ENCODE measurements around the gene SWAP70. TPM values are rescaled to one million over a fixed set of nuclear protein-coding genes. Genes with fewer than 3 reads are reported as not detected.

The SWAP70 gene
- total RNA-seq, 1 donor from 2014 or later: 8.1 TPM

DNA sequence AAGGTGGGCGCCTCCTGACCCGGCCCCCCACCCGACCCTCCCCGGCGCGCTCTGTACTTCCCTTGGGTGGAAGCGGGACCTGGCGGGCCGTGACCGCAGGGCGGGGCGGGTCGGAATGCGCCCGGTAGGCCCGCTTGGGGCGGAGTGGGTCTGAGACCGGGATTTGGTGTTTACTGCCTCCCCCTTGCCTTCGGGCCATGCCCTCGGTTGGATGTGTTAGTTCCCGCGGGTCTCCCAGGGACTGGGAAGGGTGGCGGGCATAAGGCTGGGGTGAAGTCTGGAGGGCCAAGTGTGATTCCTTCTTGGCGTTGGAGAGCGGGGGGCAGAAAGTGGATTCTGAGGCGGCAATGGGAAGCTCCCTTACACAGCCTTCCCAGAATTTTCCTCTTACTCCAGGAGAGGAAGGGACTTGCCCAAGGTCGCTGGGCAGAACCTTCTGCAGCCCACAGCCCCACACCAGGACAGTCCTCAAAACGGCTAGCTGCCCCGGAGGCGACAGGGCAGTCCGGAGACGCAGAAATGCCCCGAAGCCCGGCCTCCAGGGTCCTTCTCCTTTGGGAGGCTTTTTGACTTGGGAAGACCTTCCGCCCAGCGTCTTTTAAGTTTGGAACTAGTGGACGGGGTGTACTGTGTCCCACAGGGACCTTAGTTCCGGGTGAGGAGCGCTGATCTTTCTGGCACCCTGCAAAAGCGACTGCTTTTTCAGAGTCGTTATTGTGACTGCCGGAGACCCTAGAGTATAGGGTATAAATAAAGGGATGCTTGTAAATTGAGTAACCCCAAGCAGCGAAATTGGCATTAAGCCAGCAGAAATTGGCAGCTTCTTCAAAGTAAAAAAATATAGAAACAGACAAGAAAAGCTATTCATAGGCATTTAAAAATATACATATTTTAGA lies 647 bp downstream of the SWAP70 start:
- intact Hi-C loops (cut with micrococcal nuclease): loop anchor here (5.0 kb wide), 1 partner anchor 83 kb away; no protein-coding TSS in a partner anchor

DNA sequence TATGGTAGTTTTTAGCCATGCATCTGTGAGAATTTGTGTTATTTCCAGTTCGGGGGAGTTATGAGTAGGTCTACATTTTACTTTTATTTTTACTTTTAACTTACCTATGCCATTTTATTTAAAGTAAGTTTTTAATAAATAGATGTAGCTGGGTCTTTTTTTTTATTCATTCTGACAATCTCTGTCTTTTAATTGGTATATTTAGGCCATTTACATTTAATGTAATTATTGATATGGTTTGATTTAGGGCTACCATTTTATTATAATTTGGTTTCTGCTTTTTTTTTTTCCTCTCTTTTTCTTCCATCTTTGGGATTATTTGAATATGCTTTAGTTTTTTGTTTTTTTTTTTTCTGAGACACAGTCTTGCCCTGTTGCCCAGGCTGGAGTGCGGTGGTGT lies 1.9 kb downstream of the SWAP70 start:
- no peak for DNase-seq
- peaks cover 33% of the 10 kb centered on the region for H3K27me3 Mint-ChIP-seq
- peaks cover 18% of the 10 kb centered on the region for H3K4me1 Mint-ChIP-seq
- intact Hi-C loops (cut with micrococcal nuclease): no loop called here
- peaks cover 4% of the 10 kb centered on the region for H3K36me3 Mint-ChIP-seq (ENCODE audit: low read depth)
- H3K9me3 Mint-ChIP-seq: peaks cover 3% of the 10 kb centered on the region
- no peak overlapping the region for H3K4me3 Mint-ChIP-seq
- no peak overlapping the region for H3K27ac Mint-ChIP-seq

More for the DNA sequence above, 647 bp downstream of the SWAP70 start:
- H3K27me3 Mint-ChIP-seq: peaks cover 35% of the 10 kb centered on the region
- H3K9me3 Mint-ChIP-seq: peaks cover 3% of the 10 kb centered on the region
- peak overlapping the region; percentile 90 for H3K4me3 Mint-ChIP-seq
- H3K36me3 Mint-ChIP-seq (ENCODE audit: low read depth): peaks cover 4% of the 10 kb centered on the region
- peak; percentile 78 for DNase-seq
- H3K4me1 Mint-ChIP-seq: peaks cover 18% of the 10 kb centered on the region
- no peak overlapping the region for H3K27ac Mint-ChIP-seq

DNA sequence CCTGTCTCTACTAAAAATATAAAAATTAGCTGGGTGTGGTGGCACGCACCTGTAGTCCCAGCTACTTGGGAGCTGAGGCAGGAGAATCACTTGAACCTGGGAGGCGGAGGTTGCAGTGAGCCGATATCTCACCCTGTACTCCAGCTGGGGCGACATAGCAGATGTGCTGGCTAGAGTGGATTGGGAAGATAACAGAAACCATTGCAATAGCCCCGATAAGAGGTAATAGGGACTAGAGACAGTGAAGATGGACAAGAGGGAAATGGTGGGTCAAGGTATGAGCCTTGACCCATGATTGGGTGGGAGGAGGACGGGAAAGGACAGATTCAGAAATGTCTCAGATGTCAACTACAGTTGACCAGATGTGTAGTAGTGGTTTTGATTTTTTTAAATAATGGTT lies 6.1 kb downstream of the SWAP70 start:
- H3K27me3 Mint-ChIP-seq: peaks cover 10% of the 10 kb centered on the region

DNA sequence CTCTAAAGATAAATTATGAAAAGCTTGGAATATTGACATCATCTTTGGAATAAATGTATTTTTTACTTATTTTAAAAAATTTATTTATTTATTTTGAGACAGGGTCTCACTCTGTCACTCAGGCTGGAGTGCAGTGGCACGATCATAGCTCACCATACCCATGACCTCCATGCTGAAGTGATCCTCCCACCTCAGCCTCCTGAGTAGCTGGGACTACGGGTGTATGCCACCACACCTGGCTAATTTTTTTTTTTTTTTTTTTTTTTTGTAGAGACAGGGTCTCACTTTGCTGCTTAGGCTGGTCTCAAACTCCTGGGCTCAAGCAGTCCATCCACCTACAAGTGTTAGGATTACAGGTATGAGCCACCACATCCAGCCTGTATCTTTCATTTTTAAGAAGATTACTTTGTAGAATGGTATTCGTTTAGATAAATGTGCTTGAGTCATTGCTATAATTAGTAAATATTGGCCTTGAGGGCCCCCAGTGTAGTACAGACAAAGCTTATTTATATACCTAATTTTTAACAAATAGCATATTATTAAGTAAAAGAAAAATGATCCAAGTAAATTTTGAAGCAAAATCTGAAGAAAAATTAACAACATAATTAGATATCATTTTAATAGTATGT lies 8.5 kb downstream of the SWAP70 start:
- no peaks in the 10 kb centered on the region for H3K36me3 Mint-ChIP-seq (ENCODE audit: low read depth)
- H3K4me1 Mint-ChIP-seq: no peaks in the 10 kb centered on the region
- no peak for DNase-seq
- intact Hi-C loops (cut with micrococcal nuclease): no loop called here
- H3K4me3 Mint-ChIP-seq: no peak overlapping the region
- peaks cover 8% of the 10 kb centered on the region for H3K27me3 Mint-ChIP-seq
- H3K27ac Mint-ChIP-seq: no peak overlapping the region
- no peaks in the 10 kb centered on the region for H3K9me3 Mint-ChIP-seq

More for the DNA sequence above, 6.1 kb downstream of the SWAP70 start:
- Mint-ChIP-seq H3K9me3 (peaks cover 3% of the 10 kb centered on the region), H3K36me3 (ENCODE audit: low read depth) (peaks cover 4% of the 10 kb centered on the region), H3K27ac (no peak overlapping the region), H3K4me1 (no peaks in the 10 kb centered on the region), H3K4me3 (no peak overlapping the region)
- intact Hi-C loops (cut with micrococcal nuclease): no loop called here
- DNase-seq: no peak

DNA sequence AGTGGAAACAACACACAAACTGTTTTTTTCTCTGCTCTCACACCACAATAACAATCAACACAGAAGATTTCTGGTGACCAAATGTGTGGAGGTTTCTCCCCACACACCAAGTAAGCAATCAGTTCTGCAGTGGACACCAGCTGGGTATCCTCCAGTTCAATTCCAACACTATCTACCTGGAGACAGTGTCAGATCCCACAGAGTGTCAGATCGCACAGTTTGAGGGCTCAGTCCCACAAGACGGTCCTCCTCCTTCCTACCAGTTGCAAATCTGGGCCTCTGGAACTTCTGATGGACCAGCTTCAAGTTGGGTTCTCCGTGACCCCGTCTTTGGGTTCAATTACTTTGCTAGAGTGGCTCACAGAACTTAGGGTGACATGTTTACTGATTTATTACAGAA lies 9.0 kb downstream of the SWAP70 start:
- Mint-ChIP-seq H3K36me3 (ENCODE audit: low read depth) (no peaks in the 10 kb centered on the region), H3K27ac (no peak overlapping the region), H3K4me3 (no peak overlapping the region), H3K9me3 (no peaks in the 10 kb centered on the region), H3K4me1 (no peaks in the 10 kb centered on the region), H3K27me3 (peaks cover 8% of the 10 kb centered on the region)
- intact Hi-C loops (cut with micrococcal nuclease): no loop called here
- no peak for DNase-seq

DNA sequence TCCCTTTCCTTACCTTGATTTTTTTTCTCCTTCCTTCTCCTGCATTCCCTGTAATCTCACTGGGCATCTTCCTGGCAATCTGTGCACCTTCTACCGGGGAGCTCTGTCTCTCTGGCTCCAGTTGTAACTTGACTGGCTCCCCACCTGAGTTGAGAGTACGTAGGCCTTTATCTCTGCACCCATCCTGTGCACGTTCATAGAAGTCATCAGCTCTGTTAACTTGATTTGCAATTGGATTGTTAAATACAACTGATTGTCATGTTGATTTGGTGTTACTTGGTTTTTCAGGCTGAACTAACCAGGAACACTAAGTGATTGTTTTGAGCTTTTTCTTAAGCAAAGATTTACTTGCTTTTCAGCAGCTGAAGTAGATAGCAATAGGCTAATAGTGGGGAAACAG lies 11.8 kb downstream of the SWAP70 start:
- H3K4me3 Mint-ChIP-seq: no peak overlapping the region
- intact Hi-C loops (cut with micrococcal nuclease): no loop called here
- no peak overlapping the region for H3K27ac Mint-ChIP-seq
- DNase-seq: no peak
- H3K4me1 Mint-ChIP-seq: no peaks in the 10 kb centered on the region
- H3K36me3 Mint-ChIP-seq (ENCODE audit: low read depth): no peaks in the 10 kb centered on the region
- no peaks in the 10 kb centered on the region for H3K9me3 Mint-ChIP-seq
- peaks cover 5% of the 10 kb centered on the region for H3K27me3 Mint-ChIP-seq

DNA sequence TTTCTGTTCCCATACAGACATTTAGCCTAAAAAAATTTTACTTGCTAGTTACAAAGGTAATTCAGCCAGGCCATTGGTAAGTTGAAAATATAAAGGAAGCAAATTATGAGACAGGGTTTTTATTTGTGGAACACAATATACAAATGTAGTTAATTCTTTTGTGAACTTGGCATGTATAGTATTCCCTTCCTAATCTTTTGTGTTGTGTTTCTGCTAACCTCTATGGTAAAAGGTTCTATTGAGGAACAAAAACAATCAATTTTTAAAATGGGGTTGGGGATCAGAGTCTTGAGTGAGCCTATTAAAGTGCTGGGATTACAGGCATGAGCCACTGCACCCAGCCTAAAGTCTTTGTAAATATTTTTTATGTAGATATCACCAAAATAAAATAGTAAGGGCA lies 14.1 kb downstream of the SWAP70 start:
- Mint-ChIP-seq H3K36me3 (ENCODE audit: low read depth) (no peaks in the 10 kb centered on the region), H3K4me1 (no peaks in the 10 kb centered on the region), H3K27ac (no peak overlapping the region), H3K4me3 (no peak overlapping the region), H3K9me3 (no peaks in the 10 kb centered on the region), H3K27me3 (peaks cover 5% of the 10 kb centered on the region)
- DNase-seq: no peak
- intact Hi-C loops (cut with micrococcal nuclease): no loop called here

DNA sequence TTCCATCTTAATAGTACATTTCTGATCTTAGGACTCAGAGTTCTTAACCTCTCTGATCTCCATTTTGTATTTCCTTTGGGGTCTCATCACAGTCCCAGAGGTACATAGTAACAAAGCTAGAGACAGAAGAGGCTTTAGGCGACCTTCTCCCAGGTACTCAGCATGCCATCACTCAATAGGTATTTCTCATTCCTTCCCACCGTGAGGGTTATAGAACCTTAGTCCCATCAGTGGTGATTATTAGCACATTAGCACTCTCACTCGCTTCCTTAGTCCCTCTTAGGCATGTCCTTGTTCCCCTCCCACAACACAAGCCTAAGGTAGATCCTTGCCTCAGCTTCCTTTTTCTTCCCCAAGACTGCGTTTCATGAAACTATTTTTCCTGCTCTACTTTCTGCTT lies 14.7 kb downstream of the SWAP70 start:
- no peak for DNase-seq
- Mint-ChIP-seq H3K27me3 (peaks cover 5% of the 10 kb centered on the region), H3K9me3 (no peaks in the 10 kb centered on the region), H3K27ac (no peak overlapping the region), H3K4me3 (no peak overlapping the region), H3K4me1 (no peaks in the 10 kb centered on the region), H3K36me3 (ENCODE audit: low read depth) (no peaks in the 10 kb centered on the region)
- intact Hi-C loops (cut with micrococcal nuclease): no loop called here

DNA sequence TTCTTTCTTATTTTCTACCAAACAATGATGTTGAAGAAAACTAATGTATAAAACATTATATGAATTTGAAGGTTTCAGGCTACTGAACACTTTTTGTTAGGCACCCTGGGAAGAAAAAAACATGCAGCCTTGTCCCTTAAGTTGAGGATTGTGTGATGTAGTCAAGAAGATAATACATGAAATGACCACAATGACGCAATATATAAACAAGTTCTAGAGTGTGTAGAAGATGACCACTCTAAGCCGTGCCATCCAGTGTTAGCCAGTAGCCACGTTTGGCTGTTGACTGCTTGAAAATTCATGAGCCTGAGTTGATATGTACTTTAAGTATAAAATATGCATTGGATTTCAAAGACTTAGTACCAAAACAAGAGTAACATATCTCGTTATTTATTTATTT lies 16.2 kb downstream of the SWAP70 start:
- H3K9me3 Mint-ChIP-seq: no peaks in the 10 kb centered on the region
- no peak for DNase-seq
- H3K27ac Mint-ChIP-seq: no peak overlapping the region
- H3K36me3 Mint-ChIP-seq (ENCODE audit: low read depth): no peaks in the 10 kb centered on the region
- no peaks in the 10 kb centered on the region for H3K4me1 Mint-ChIP-seq
- H3K4me3 Mint-ChIP-seq: no peak overlapping the region
- intact Hi-C loops (cut with micrococcal nuclease): no loop called here
- H3K27me3 Mint-ChIP-seq: peaks cover 4% of the 10 kb centered on the region

DNA sequence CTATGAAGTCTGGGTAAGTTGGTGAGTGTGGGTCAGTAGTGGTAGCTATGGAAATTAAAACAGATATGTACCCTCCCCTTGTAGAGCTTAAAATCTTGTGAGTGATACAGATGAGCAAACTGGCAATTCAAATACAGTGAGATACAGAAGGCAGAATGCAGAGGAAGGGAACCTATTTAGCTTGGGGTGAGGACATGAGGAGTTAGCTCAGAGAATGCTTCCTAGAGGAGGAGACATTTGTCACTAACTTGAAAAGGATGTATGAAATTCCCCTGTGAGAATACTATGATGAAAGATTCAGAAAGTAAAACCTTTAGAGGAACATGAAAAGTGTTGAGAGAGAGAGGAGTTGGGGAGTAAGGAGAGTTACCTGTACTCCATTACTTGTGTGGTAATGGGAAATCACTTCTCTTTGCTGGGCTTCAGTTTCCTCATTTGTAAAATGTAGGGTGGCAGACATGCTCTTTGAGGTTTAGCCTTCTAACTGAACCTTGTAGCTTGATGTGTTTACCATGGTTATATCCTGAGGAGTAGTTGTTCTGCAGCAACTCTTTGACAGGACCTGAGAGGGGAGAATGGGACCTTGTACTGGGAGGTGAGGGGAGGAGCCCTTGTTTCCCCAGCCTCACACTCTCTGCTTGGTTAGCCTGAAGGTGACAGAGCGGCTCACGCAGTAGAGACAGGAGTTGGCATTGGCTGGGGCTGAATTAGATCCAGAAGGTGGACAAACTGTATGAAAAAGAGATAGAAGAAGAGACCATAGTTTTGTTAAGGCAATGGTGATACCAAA lies 17.9 kb downstream of the SWAP70 start:
- no peaks in the 10 kb centered on the region for H3K9me3 Mint-ChIP-seq
- no peaks in the 10 kb centered on the region for H3K4me1 Mint-ChIP-seq
- H3K27me3 Mint-ChIP-seq: peaks cover 3% of the 10 kb centered on the region
- no peak overlapping the region for H3K27ac Mint-ChIP-seq
- no peak overlapping the region for H3K4me3 Mint-ChIP-seq
- DNase-seq: no peak
- intact Hi-C loops (cut with micrococcal nuclease): no loop called here
- no peaks in the 10 kb centered on the region for H3K36me3 Mint-ChIP-seq (ENCODE audit: low read depth)

DNA sequence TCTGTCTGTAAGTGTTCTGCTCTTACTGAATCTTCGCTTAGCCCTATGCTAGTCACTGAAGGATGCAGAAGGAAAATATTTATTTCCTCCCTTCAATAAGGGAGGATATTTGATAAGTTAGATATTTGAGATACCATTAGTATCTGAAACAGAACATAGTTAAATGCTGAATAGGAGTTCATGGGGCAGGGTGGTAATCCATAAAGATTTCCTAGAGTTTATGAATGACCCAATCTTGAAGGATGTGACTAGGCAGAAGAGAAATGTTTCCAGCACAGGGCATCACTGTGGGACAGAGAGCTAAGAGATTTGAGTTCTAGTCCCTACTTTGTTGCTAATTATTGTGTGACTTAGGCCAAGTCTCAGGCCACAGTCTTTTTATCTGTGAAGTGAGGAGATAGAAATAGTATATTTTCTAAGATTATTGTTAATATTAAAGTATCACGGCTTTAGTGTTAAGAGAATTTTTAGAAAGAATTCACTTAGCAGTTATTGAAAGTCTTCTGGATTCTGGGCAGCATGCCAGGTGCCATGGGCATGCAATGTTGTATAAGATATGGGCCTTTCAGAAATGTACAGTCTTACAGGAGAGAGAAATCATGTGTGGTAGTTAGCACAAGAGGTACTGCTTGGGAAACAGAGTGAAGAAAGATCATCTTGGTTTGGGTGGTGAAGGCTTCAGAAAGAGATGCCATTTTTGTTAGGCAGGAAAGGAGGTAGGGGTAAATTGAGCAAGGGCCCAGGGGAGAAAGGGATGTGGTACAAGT lies 24.0 kb downstream of the SWAP70 start:
- Mint-ChIP-seq H3K9me3 (no peaks in the 10 kb centered on the region), H3K4me1 (peaks cover 3% of the 10 kb centered on the region), H3K27me3 (no peaks in the 10 kb centered on the region), H3K27ac (no peak overlapping the region), H3K4me3 (no peak overlapping the region), H3K36me3 (ENCODE audit: low read depth) (no peaks in the 10 kb centered on the region)
- DNase-seq: peak; percentile 46
- intact Hi-C loops (cut with micrococcal nuclease): loop anchor here (2.0 kb wide), 1 partner anchor 61 kb away; no protein-coding TSS in a partner anchor

DNA sequence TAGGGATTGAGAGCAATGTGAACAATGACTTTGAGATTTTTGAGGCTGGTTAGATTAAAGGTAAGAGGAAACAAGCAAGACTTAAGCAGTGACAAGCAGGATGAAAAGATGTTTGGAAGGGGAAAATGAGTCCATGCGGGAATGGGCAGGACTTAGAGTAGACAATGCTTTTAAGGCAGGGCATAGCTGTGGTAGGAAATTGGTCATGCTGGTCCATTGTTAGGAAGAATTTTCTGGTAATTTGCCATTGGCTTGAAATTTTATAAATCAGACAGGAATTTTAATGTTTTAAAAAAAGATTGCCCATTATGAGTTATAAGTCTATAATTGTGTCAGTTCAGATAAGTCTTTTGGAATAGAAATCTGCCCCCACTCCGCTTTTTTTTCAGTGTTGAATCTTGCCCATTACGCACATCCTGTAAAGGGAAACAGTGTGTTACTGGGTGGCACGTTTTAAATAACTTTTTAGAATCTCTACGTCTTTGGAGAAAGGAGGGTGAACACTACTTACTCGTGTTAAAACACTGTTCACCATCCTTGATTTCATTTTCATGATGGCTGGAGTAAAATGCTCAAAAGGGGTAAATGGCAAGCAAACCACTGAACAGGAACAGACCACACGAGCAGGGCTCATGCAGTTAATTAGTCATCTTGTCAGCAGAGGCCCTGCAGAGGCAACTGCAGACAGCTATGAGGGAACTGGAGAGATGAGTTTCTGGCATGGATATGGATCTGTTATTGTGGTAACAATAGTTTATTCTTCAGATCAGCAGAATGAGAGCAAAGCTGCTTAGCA lies 25.0 kb downstream of the SWAP70 start:
- peak; percentile 62 for DNase-seq
- Mint-ChIP-seq H3K9me3 (no peaks in the 10 kb centered on the region), H3K4me1 (peaks cover 3% of the 10 kb centered on the region), H3K27me3 (no peaks in the 10 kb centered on the region), H3K27ac (no peak overlapping the region), H3K4me3 (no peak overlapping the region), H3K36me3 (ENCODE audit: low read depth) (no peaks in the 10 kb centered on the region)
- intact Hi-C loops (cut with micrococcal nuclease): loop anchor here (2.0 kb wide), 1 partner anchor 60 kb away; no protein-coding TSS in a partner anchor

Measured in activated CD4-positive, alpha-beta T cell treated with anti-CD3 and anti-CD28 coated beads, Interleukin-2, amount 10 ng/mL, durations not matched to agents 24 days and 14 days (primary cell).